ENCODE data around the gene CYP26B1.

Gene CYP26B1

DNA sequence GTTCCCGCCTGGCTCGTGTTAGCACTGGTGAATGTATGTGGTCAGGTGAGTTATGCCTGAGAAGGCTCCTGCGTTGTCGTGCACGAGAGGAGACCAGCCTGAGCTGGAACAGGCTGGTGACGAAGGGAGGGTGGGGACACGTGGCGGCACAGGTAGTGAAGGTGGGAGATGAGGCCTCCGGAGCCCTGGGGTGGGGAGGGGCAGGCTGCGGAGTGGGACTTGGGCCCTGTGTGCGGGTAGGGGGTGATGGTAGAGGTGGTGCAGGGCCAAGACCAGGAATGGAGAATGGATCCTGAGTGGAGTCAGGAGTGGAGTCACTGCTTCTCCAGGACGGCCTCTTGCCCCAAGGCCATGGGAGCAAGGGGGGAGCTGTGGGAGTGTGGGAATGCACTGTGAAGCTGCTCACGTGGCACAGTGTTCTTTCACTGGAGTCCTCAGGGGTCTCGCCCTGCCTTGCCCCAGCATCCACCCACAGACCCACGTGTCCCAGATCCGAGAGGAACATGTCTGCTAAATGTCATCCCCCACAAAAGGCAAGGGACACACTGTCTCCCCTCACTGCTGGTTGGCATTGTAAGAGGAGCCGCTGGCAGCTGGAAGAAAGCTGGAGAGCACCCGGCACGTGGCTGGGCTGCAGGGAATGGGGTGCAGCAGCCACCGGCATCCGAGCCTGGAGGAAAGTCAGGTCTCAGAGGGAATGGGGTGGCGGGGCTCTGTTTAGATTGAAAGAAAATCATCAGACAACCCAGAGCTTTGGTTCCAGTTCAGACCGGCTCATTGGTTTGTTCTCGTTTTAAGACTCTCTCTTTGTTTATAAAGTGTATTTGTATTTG lies 63.7 kb downstream of the CYP26B1 start:
- DNase-seq (ENCODE audit: low read depth) = no peak

DNA sequence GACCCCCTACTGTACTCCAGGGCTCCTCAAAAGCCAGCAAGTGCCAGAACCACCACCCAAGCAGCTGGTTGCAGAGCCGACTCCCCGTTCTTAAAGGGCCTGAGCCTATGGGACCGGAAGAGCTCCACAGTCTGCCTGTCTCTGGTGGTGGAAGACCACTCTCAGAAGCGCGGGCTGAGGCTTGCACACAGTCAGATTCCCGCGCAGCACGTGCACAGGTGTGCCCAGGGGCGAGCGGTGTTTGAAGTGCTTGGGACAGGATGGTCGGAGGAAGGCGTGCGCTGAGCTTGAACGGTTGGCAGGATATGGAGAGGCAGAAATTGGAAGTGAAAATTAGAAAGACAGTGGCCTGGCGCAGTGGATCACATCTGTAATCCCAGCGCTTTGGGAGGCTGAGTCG lies 64.8 kb downstream of the CYP26B1 start:
- no peak for DNase-seq (ENCODE audit: low read depth)

DNA sequence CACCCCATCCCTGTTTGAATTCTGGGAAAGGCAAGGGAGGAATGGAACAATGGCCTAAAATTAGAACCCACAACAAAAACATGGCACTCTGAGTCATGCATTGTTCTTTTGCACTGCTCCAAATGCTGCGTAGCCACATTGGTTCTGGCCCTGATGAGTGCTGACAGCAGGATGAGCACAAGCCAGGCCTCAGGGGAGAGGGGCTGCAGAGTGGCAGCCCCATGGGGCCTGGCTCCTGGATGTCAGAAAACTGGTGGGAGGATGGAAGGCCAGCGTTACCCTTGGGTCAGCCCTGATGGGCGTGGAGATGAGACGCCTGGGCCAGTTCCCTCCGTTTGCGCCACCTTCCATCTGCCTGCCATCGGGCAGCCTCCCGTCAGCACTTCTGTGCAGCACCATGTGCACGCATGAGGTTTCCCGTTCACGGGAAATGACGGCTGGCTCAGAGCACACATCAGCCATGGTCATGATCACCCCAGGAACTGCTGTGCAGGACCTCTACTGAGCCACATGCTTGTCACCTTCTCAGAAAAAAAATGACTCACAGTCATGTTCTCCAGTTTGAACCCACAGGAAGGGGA lies 65.6 kb downstream of the CYP26B1 start:
- no peak for DNase-seq (ENCODE audit: low read depth)

- no peak for DNase-seq (ENCODE audit: low read depth)
Observed at GRCh38 chr2:72081451-72081850, 66.2 kb downstream of the CYP26B1 start.

- DNase-seq (ENCODE audit: low read depth) = no peak
Observed at GRCh38 chr2:72080286-72081145, 67.1 kb downstream of the CYP26B1 start.
